ENCODE measurements around the gene SLC22A23.
A peak's percentile ranks its signal among the peaks of the same experiment; 100 is the strongest.

Gene SLC22A23

DNA sequence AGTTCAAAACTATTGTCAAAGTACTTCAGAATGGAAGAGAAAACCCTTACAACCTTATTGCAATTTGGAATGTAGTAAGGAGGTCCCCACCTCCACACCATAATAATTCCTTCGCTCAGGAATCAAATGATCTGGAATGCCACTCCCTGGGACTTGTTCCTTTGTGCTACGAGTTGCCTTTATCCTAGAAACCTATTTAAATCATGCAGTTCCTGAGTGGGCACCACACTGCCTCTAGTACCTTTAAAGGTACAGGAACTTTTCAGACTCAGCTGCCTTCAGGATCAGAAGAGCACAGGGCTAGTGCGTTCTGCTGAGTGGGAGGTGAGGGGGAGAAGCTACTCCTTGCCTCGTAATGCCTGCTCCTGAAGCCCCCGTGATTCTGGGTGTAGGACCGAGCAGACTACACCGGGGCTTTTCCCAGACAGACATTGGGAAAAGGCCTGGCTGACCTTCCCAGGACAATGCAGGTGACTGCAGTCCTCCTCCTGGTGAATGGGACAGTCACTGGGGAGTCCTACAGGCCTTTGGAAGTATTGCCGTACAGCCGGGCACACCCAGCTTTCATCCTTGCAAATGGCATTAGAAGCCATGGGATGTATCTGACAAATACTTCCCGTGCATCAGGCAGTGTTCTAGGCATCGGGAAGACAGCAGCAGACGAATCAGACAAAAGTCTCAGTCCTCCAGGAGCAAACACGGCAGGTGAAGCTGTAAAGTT is 217.6 kb downstream of the SLC22A23 start:
- no peak for DNase-seq (ENCODE audit: low read depth)
- H3K4me3 ChIP-seq (ENCODE audit: low read length), result no peak overlapping the region
- TF ChIP-seq, protein P1, sequence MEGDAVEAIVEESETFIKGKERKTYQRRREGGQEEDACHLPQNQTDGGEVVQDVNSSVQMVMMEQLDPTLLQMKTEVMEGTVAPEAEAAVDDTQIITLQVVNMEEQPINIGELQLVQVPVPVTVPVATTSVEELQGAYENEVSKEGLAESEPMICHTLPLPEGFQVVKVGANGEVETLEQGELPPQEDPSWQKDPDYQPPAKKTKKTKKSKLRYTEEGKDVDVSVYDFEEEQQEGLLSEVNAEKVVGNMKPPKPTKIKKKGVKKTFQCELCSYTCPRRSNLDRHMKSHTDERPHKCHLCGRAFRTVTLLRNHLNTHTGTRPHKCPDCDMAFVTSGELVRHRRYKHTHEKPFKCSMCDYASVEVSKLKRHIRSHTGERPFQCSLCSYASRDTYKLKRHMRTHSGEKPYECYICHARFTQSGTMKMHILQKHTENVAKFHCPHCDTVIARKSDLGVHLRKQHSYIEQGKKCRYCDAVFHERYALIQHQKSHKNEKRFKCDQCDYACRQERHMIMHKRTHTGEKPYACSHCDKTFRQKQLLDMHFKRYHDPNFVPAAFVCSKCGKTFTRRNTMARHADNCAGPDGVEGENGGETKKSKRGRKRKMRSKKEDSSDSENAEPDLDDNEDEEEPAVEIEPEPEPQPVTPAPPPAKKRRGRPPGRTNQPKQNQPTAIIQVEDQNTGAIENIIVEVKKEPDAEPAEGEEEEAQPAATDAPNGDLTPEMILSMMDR (conservative IDR thresholded peaks at IDR 0.05; ENCODE audit: low read length), result peak; percentile 14; the same call in 1 of the 2 replicates

DNA sequence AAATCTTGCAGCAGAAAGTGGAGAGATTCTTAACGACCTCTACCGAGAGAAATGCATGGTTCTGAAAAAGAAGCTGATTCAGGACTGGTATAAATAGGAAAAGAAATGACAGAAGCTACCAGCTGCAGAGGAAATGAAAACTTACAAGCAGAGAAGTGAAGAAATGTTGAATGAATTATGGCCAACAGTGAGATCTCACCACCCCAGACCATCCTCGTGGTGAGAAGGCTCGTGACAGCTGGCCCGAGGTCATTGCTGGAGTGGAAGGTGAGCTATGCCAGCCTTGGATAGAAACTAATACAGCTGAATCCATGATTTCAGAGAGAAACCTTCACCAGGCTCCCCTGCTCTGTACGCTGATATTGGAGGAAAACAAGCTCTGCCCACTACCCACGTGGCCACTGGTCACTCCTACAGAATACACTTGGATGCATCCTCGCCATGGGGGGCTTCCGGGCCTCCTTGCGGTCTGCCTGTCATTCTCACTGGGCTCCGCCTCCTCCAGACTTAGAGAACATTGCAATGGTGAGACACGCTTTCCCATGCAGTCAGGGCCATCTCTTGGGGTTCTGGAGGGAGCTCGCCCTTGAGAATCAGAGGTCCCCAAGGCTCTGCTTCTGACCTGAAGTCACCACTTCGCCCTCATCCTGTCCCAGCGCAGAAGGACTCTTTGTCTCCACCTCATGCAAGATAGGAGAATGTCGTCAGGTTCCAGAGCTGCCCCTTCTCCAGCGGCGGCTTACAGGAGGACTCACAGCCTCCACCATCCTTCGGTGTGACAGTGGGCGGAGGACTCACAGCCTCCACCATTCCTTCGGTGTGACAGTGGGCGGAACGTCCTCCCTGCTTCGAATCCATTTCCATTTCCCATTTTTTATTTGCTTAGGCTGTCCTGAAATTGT is 218.8 kb downstream of the SLC22A23 start:
- DNase-seq (ENCODE audit: low read depth), result peak; percentile 26
- TF ChIP-seq, protein P1 (conservative IDR thresholded peaks at IDR 0.05; ENCODE audit: low read length), result peak; percentile 33
- no peak overlapping the region for H3K4me3 ChIP-seq (ENCODE audit: low read length)

DNA sequence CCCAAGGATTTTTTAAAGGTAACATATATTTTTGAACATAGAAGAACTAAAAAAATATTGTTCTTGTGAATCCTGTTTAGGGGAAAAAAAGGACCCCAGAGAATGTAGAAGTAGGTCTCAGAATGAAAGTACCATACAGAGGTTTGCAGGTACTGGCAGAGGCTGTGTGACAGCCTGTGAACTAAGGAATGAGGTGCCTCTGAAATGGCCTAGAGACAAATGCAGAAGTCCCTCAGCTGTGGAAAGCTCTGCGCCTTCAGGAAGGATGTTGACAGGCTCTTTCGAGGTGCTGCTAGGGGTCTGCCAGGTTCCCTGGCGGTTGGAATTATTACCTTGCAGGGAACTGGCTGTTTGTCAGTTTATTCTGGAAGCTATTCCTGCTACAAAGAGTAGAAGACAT is 220.8 kb downstream of the SLC22A23 start:
- DNase-seq (ENCODE audit: low read depth), result no peak
- H3K4me3 ChIP-seq (ENCODE audit: low read length), result no peak overlapping the region

DNA sequence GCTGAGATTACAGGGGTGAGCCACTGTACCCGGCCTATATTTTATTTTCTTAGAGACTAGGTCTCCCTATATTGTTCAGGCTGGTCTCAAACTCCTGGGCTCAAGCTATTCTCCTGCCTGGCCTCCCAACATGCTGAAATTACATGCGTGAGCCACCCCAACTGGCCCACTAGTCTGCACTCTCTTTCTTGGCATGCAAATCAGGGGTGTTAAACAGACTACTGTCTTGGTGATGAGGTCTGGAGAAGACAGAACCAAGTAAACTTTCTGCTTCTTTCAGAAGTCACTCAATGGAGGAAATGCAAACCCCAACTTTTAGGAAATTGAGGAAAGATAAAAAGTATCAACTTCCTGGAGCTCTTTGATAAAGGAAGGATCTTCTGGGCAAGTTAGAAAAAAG is 221.4 kb downstream of the SLC22A23 start:
- DNase-seq (ENCODE audit: low read depth), result no peak
- TF ChIP-seq, protein P1 (conservative IDR thresholded peaks at IDR 0.05; ENCODE audit: low read length), result no peak
- H3K4me3 ChIP-seq (ENCODE audit: low read length), result no peak overlapping the region

More for the DNA sequence above, 220.8 kb downstream of the SLC22A23 start:
- TF ChIP-seq, protein P1 (conservative IDR thresholded peaks at IDR 0.05; ENCODE audit: low read length), result no peak

DNA sequence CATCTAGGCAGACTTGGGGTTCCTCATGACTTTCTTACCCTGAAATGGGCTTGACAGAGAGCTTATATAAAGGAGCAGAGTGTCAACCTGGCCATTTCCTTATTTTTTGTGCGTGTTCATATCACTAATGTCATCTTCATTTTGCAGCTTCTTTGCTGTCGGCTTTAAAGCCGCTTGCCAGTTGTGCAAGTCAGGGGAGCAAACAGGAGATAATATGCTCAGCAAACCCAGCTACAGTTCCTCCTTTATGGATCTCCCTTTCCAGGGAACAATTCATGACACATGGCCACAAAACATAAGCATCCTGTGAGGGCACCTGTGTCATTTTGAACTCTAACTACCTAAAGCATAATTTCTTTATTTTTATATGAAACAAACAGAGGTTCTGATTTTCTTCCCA is 222.9 kb downstream of the SLC22A23 start:
- no peak for DNase-seq (ENCODE audit: low read depth)
- TF ChIP-seq, protein P1 (conservative IDR thresholded peaks at IDR 0.05; ENCODE audit: low read length), result no peak
- no peak overlapping the region for H3K4me3 ChIP-seq (ENCODE audit: low read length)

DNA sequence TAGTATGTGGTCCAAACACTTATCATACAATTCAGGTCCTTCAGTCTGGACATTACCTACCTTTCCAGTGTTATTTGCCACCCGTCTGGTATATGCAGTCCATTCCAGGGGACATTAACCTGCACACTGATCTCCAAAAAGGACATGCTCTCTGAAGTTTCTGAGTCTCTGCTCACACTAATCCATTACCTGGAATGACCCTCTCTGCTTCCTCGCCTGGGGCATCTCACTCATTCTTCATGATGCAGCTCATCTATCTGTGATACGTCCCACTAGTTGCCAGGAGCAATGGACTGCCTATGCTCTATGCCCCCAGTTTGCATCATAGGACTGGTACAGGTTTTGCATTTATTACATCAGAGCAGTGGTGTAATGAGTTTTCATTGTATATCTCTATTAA is 223.5 kb downstream of the SLC22A23 start:
- DNase-seq (ENCODE audit: low read depth), result no peak
- H3K4me3 ChIP-seq (ENCODE audit: low read length), result no peak overlapping the region
- TF ChIP-seq, protein P1 (conservative IDR thresholded peaks at IDR 0.05; ENCODE audit: low read length), result no peak
